ENCODE data around the gene SYTL2.
"Not testable (repeated sequence)": the region's sequence is repeated elsewhere in the genome, so short reads cannot be mapped to it uniquely, and the experiment has no call there.

GRCh38 chr11:85859541-85859940, 48.6 kb upstream of the SYTL2 start:
- TF ChIP-seq, protein P1, sequence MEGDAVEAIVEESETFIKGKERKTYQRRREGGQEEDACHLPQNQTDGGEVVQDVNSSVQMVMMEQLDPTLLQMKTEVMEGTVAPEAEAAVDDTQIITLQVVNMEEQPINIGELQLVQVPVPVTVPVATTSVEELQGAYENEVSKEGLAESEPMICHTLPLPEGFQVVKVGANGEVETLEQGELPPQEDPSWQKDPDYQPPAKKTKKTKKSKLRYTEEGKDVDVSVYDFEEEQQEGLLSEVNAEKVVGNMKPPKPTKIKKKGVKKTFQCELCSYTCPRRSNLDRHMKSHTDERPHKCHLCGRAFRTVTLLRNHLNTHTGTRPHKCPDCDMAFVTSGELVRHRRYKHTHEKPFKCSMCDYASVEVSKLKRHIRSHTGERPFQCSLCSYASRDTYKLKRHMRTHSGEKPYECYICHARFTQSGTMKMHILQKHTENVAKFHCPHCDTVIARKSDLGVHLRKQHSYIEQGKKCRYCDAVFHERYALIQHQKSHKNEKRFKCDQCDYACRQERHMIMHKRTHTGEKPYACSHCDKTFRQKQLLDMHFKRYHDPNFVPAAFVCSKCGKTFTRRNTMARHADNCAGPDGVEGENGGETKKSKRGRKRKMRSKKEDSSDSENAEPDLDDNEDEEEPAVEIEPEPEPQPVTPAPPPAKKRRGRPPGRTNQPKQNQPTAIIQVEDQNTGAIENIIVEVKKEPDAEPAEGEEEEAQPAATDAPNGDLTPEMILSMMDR (IDR thresholded peaks at IDR 0.05; ENCODE audit: low read length), result not testable (repeated sequence)
- not testable (repeated sequence) for TF ChIP-seq EZH2 (IDR thresholded peaks at IDR 0.05; ENCODE audit: borderline replicate concordance, low read length)

Data from OCI-LY1 (cell line).